ENCODE data around the gene MRPL40.

MRPL40 gene

DNA sequence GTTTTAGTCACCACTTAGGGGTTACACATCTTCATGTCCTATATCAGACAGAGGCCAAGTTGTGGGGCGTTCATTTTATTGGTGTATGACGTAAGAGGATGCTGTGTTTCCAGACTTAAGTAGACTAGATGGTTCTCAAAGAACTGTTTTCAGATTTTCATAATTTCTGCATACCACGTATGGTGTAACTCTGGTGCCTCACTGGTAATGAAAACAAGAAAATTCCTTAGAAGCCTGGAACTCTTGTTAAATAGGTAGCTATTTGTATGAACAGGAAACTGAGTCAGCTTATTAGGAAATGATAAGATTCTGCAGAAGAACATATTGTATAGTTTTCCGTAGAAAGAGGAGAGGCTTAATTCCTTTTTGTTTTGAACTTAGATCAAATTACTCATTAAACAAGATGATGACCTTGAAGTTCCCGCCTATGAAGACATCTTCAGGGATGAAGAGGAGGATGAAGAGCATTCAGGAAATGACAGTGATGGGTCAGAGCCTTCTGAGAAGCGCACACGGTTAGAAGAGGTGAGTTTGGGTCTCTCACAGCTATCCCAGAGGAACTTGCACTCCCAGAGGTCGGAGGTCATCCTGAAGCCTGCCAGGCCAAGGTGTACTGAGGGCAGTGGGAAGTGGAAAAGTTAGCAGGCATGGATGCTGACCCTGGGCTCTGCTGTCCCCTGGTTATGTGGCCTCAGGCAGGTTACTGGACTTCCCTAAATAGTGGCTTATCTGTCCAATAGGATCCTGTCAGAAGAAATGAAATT is 51.3 kb downstream of the MRPL40 start:
- no peak for DNase-seq
